Ovary (tissue), 9 donors: ENCODE measurements around the gene VPS51. TPM values are rescaled to one million over a fixed set of nuclear protein-coding genes. Genes with fewer than 3 reads are reported as not detected.

Source experiments
- DNase-seq, 5 donors: peaks; one replicate each; pipeline ENCODE4 v3.0.0-alpha.2; 2019 to 2020
- H3K27ac ChIP-seq, 2 donors: fragments of 200-600 bp; one replicate each; pipeline versions ENCODE4 v1.5.1 to v1.8.0; 2019 to 2022
- H3K27me3 ChIP-seq: fragments of 200-600 bp; one replicate; pipeline ENCODE4 v1.8.0; 2022
- H3K36me3 ChIP-seq: fragments of 200-600 bp; sonication (generic); one replicate; pipeline ENCODE4 v1.5.1; 2019
- H3K4me1 ChIP-seq: one replicate; pipeline ENCODE4 v1.8.1; 2013; ENCODE audit warnings: mild to moderate bottlenecking, moderate library complexity; ENCODE audit not compliant: insufficient read depth
- H3K4me3 ChIP-seq: fragments of 200-600 bp; sonication (generic); one replicate; pipeline ENCODE4 v1.5.1; 2017
- H3K9me3 ChIP-seq, 2 donors: fragments of 200-600 bp in 1 of 2; sonication (generic) in 1 of 2; one replicate each; pipeline versions ENCODE4 v1.5.1 to v1.8.1; 2013 to 2019; ENCODE audit warnings: mild to moderate bottlenecking in 1 of 2, moderate library complexity in 1 of 2
- CTCF ChIP-seq, 3 donors: fragments of 450-650 bp in 2 of 3; fragments of 200-600 bp in 1 of 3; IDR thresholded peaks; one replicate each; pipeline versions ENCODE4 v1.5.1 to v1.8.0; 2016 to 2022; ENCODE audit warnings: antibody characterized with exemption in 3 of 3, mild to moderate bottlenecking in 1 of 3
- EP300 ChIP-seq: sonication (generic); formaldehyde crosslinking; IDR thresholded peaks from one replicate; pipeline ENCODE4 v1.6.1; 2017; ENCODE audit warnings: antibody characterized with exemption
- POLR2A ChIP-seq: fragments of 450-650 bp; IDR thresholded peaks from one replicate; pipeline ENCODE4 v1.6.1; 2017; ENCODE audit warnings: antibody characterized with exemption, mild to moderate bottlenecking, moderate library complexity
- WGBS, 3 donors: extraction: QIAGEN DNeasy Blood & Tissue Kit in 1 of 3; methylation state at CpG; one replicate each; pipeline versions ENCODE4 v1.1.5 to v1.1.7; 2013 to 2017; 5-methylcytosine and 5-hydroxymethylcytosine counted together
- intact Hi-C, 4 donors: fragments of 100-400 bp; cut with DNase I; formaldehyde crosslinking; loops; one replicate each; pipeline versions ENCODE4 v1.11.0 to v1.15.1; 2022 to 2023
- polyA plus RNA-seq, 2 donors: library from polyadenylated mRNA; stranded (reverse); fragments of 200-250 nt in 1 of 2; fragments of 350-450 nt in 1 of 2; fragmentation: Illumina TruSeq in 1 of 2; extraction: RNeasy Lipid Tissue Mini Kit (QIAGEN cat#74804) in 1 of 2; gene quantifications; one replicate each; pipeline ENCODE4 v1.2.3, GENCODE V29; 2013 to 2014
- total RNA-seq, 7 donors: library from RNA; depleted of rRNA in 2 of 7; stranded (reverse); fragments of >200 nt in 2 of 7; fragmentation: NEBNext Ultra II Directional in 3 of 7; extraction: Animal tissue kit (Norgen Biotek cat#: 25700) in 3 of 7; gene quantifications; one replicate each; pipeline versions ENCODE4 v1.1.0 to v1.2.4, GENCODE V29; 2016 to 2023
- donor health status: DM: no; HTN: no; CAD: no; lungs with moderate emphysema.
- donor health status: DM: no; HTN: no; CAD: no.
- donor health status: Bipolar disorder and iron deficiency.
- donor health status: DM: yes; HTN: yes; CAD: no.
- donor health status: DM: no; HTN: no; CAD: no.
- donor health status: DM: yes; HTN: yes; CAD: no.

Gene VPS51
- total and polyA plus RNA-seq, 9 donors, result 51.1 to 543 (median 221) TPM

- H3K27me3 ChIP-seq, result no peaks in the 10 kb centered on the region
- peak overlapping the region in 1 of 2 donors; percentile 60 for H3K27ac ChIP-seq
- intact Hi-C loops, result no loop called here
- peaks cover 0 to 3% of the 10 kb centered on the region in 2 donors for H3K9me3 ChIP-seq
- TF ChIP-seq POLR2A (no peak), CTCF (IDR thresholded peaks at IDR 0.05) (no peak), EP300 (no peak)
- 10 to 15% (median 13%) methylated on average over 12 of the region's 12 CpGs for WGBS, 3 donors
- H3K4me3 ChIP-seq, result no peak overlapping the region
- DNase-seq, result peak; percentile 50 to 77 (median 65)
- H3K36me3 ChIP-seq, result no peaks in the 10 kb centered on the region
- H3K4me1 ChIP-seq, result no peaks in the 10 kb centered on the region
Observed at GRCh38 chr11:65150509-65151299, 54.7 kb downstream of the VPS51 start.

GRCh38 chr11:65151331-65151899, 55.4 kb downstream of the VPS51 start:
- TF ChIP-seq CTCF (IDR thresholded peaks at IDR 0.05), result no peak
- no peak for TF ChIP-seq EP300
- Histone ChIP-seq H3K4me3 (no peak overlapping the region), H3K36me3 (no peaks in the 10 kb centered on the region), H3K4me1 (no peaks in the 10 kb centered on the region), H3K27me3 (no peaks in the 10 kb centered on the region), H3K27ac (no peak overlapping the region), H3K9me3 (peaks cover 0 to 3% of the 10 kb centered on the region in 2 donors)
- WGBS, 3 donors, result 54 to 65% (median 62%) methylated on average over 3 of the region's 3 CpGs
- intact Hi-C loops, result no loop called here
- peak in 1 of 5 donors; percentile 2 for DNase-seq

- intact Hi-C loops, result no loop called here
- no peaks in the 10 kb centered on the region for H3K36me3 ChIP-seq
- H3K4me3 ChIP-seq, result no peak overlapping the region
- no peaks in the 10 kb centered on the region for H3K4me1 ChIP-seq
- TF ChIP-seq POLR2A, result no peak
- no peak for TF ChIP-seq EP300
- no peak for TF ChIP-seq CTCF (IDR thresholded peaks at IDR 0.05)
- no peaks in the 10 kb centered on the region for H3K27me3 ChIP-seq
- no peak overlapping the region for H3K27ac ChIP-seq
- DNase-seq, result no peak
- H3K9me3 ChIP-seq, result peaks cover 0 to 3% of the 10 kb centered on the region in 2 donors
- 57 to 63% (median 59%) methylated on average over 2 of the region's 2 CpGs for WGBS, 3 donors
Observed at GRCh38 chr11:65152122-65152521, 56.1 kb downstream of the VPS51 start.

GRCh38 chr11:65156256-65156655, 60.2 kb downstream of the VPS51 start:
- 89 to 93% (median 93%) methylated on average over 3 of the region's 3 CpGs for WGBS, 3 donors
- H3K4me3 ChIP-seq, result no peak overlapping the region

More at GRCh38 chr11:65156256-65156655, 60.2 kb downstream of the VPS51 start:
- TF ChIP-seq EP300 (no peak), CTCF (IDR thresholded peaks at IDR 0.05) (no peak), POLR2A (no peak)
- Histone ChIP-seq H3K27me3 (no peaks in the 10 kb centered on the region), H3K9me3 (no peaks in the 10 kb centered on the region), H3K36me3 (no peaks in the 10 kb centered on the region), H3K27ac (no peak overlapping the region), H3K4me1 (no peaks in the 10 kb centered on the region)
- DNase-seq, result no peak
- intact Hi-C loops, result no loop called here
